ENCODE results near the gene EFNB2. TPM values are rescaled to one million over a fixed set of nuclear protein-coding genes. Genes with fewer than 3 reads are reported as not detected.

The EFNB2 gene
- total RNA-seq, 1 donor from 2014 or later, result 21.6 TPM

DNA sequence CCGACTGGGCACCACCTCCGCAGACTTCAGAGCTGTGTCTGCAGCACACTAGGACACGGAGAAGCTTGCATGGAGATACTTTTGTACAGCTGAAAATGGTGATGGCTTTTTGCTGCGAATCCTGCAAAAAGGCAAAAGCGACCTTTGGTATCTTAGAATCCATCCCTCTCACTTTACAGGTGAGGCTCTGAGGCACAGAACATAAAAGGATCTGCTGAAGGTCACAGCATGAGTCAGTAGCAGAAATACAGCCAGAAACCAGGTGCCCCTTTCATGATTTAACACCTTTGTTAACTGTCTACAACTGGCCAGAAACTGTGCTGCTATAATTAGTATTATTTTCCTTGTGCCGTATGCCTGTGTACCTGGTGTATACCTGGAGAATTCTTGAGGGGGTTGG lies 48.3 kb downstream of the EFNB2 start:
- no peak for DNase-seq (ENCODE audit: low spot score)

DNA sequence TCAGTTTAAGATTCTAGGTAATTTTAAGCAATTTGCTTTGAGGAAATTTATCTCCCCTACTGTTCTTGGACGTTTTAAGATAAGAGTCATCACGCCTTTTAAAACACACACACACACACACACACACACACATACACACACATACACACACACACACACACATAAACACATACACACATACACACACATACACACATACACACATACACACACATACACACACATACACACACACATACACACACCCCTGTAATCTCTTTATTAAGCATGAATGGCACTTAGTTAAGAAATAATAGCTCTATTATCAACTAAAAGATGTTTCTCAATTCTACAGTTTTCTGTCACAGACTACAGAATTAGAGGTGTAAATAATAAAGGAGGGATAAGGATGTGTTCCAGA lies 49.2 kb downstream of the EFNB2 start:
- DNase-seq (ENCODE audit: low spot score), result no peak

DNA sequence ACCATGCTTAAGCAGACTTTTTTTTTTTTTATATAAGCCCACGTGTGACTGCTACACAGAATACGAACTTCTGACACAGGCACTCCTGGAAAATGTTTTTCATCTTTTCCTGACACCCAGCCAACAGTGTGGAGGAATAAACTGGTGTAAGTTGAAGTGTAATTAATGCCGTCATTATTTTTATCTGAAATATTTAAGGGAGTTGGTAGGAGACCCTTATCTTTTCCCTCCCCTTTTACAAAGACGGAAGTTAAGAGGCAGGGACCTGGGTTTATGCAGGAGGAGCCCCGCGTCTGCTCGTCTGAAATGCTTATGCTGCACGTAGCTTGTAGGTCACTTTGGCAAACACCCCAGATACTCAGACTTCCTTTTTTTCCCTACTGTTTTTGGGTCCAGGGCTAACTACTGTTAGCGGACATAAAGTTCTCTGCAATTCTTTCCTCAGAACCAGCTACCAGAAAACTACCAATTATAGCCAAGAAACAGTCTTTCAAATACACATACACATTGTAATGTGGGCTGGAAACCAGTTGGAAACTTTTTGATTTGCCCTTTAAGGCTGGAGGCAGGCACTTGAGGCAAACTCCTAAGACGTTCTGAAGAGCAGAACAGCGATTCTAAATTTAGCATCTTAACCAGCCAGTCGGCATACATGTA lies 50.8 kb downstream of the EFNB2 start:
- no peak for DNase-seq (ENCODE audit: low spot score)

DNA sequence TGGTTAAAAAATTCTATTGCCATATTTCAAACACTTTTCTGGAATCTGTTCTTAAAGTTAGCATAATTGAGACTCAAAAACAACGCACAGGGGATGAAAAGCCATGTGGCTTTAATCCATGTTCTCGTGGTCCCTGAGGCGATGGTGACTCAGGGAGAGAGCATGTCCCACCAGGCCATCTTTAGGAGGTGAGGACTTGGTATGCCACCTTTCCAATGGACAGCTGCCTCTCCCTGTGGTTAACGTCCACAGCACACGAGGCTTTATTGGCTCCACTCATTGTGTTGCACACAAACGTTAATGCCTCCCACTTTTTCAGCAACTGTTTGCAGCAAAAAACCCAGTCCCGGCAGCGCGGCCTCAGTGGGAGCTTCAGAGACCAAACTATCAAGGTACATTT lies 51.4 kb downstream of the EFNB2 start:
- no peak for DNase-seq (ENCODE audit: low spot score)

DNA sequence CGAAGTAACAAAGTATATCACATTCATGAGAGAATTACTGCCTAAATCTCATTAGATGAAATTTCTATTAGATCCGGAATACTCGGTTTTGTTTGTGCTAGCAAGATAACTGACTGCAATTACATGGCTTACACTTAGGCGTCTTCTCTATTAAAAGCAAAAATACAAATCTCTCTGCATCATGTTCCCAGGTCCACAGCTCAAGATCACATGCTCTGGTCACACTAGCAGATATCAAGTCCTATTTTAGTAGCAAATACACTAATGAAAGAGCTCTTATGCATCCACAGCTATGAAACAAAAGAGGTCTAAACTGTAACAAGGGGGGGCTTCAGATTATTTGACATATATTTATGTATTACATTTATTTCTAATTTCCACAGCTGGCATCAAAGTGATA lies 53.5 kb downstream of the EFNB2 start:
- DNase-seq (ENCODE audit: low spot score), result no peak

DNA sequence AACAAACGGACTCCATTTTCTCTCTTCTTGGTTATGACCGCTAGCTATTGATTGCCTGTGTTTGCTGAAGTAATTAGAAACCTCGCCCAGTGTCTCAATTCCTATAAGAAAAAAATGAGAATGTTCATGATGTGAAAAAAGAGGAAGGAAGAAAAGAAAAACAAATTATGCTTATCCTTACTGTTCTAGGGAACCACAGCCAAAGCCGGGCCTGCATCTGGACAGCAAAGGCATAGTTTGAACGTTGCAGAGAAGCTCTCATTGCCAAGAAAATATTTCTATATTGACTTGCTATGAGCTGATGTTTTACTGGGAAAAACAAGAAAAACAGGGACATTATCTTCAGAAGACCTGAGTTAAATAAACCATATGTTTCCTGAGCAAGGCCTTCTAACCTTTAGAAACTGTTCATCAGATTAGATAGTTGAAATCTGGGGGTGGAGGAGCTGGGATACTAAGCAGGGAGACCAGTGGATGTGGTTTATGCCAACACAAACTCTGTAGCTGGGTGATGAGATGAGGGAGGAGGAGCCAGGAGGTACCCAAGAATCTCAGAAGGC lies 55.0 kb downstream of the EFNB2 start:
- no peak for DNase-seq (ENCODE audit: low spot score)

DNA sequence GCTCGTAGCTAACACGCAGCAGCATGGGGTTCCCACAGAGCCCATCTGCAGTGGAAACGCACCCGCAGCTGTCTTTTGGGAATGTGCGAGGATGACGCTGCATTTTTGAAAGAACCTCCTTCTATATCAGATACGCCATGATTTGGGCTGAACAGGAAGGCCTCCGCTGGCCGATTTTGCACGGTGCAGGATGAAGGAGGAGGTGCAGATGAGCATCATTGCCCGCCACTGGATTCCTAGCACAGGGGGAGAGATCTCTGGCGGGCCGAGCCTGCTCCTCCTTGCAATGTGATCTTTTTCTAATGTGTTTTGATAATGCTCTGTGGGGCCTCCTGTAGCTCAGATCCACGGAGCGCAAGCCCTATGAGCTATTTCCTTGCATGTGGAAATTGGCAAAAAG lies 55.5 kb downstream of the EFNB2 start:
- DNase-seq (ENCODE audit: low spot score), result no peak

DNA sequence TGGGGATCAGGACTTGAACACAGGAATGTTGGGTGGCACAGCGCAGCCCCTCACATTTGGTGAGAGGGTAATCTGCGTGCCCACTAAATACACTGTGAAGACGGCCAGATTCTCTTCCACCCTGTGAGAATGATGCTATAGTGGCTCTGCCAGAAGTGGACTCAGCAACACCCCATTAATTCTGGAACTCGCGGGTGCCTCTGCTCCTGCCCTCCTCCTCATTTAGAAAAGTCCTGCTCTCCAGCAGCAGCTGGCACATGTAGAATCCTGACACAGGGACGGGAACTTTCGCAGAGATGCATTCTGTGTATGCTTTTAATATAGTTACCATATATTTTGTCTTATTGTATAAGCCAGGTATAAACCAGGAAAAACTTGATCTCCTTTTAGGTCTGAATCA lies 57.3 kb downstream of the EFNB2 start:
- no peak for DNase-seq (ENCODE audit: low spot score)

DNA sequence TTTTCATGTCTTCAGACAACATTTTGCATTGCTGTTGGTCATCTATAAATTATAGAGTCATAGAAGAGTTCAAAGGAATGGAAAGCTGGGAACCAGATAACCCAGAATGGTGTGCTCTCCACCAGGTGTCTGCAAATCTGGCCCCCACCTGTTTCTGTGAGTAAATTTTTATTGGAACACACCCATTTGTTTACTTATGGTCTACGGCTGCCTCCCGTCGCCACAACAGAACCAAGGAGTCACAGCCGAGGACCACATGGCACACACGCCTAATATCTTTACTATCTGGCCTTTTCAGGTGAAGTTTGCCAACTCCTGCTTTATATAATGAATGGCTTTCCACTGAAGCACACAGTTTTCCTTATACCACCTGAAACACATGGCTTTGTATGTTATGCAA lies 58.2 kb downstream of the EFNB2 start:
- no peak for DNase-seq (ENCODE audit: low spot score)

DNA sequence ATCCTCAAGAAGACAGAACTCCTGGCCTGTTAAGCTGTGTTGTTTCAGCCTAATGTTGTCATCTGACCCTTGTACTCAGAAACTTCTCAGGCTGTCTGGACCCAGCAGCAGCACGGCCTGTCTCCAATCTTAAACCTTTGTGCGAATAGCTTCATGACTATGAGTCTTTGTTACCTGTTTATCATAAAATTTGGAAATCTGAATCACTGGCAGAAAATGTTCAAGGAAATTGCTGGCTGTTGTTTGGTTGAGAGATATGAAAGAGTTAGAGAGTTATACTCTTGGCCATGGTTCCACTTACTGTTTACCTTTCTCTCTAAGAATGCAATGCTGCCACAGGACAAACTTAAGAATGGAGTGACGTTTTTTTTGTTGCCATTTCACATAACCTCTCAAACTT lies 59.6 kb downstream of the EFNB2 start:
- no peak for DNase-seq (ENCODE audit: low spot score)

DNA sequence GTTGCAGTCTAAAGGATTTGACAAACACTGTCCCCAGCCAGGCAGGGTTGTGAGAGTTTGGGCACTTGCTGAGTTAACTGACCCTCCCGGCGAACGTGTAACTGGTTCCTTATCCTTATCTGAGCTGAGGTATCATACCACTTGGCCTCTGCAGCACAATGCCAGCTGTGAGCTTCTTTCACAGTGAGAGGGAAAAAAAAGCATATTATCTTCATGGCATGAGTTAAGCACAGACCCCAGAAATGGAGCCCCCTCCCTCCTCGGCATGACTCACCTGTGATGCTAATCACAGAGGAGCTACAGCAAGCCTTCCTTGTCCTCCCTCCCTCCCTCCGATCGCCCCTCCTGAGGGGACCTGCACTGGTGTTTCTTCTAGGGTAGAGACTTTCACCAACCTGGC lies 60.5 kb downstream of the EFNB2 start:
- no peak for DNase-seq (ENCODE audit: low spot score)

DNA sequence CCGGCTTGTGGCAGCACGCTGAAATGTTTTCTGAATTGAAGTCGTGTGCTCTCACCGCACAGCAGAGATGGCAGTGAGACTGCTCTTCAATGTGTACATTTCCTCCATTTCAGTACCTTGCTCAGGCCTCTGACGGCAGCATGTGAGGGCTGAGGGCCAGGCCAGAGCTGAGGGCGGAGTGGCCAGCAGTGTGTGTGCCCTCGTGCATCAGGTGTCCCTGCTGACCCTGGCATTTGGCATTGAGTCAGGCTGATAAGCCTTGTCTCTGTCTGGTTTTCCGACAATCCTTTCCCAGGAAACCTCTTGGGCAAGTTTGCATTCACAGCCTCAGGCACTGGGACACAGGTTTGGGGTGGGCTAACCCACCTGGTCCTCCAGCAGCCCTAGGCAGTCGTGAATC lies 62.3 kb downstream of the EFNB2 start:
- DNase-seq (ENCODE audit: low spot score), result no peak

DNA sequence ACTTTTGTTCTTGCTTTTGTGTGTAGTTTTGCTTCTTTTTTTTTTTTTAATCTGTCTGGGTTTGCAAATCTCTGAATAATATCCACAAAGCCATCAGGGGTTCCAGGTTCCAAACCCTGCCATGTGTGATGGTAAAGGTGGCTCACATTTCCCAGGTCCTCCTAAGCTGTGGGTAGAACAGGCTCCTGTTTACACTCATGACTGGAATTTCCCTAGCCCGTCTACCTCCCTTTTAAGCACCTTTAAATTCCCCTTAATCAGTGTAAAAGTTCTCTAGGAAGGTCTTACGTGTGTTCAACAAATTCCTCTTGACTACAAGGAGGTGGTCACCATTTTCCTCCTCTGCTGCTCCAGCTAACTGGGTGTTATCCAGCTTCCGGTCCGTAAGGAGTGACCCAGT lies 62.8 kb downstream of the EFNB2 start:
- DNase-seq (ENCODE audit: low spot score), result no peak

DNA sequence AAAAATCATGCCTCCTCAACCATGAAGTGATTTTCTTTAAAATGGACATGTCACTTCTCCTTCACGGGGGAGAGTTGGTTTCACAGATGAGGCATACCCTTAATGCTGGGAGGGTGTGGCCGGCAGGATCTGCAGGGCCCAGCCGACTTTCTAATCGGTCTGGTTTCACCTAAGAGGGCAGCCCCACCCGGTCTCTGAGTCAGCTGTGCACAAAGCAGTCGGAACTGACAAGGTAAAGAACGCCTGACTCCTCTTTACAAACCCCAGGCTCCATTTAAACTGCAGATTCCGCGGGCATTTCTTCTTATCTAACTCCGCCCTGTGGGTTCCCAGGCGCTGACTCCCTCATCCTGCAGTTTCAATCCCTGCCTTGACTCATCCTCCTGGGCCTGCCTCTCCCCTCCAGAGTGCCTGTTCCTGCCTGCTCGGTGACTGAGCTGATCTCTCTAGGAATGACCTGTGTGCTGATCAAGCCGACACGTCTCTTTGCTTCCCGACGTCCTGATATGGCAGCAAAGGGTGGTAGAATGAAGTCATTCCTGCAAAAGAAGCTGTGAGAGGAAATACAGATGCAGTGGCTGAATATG lies 63.4 kb downstream of the EFNB2 start:
- no peak for DNase-seq (ENCODE audit: low spot score)

DNA sequence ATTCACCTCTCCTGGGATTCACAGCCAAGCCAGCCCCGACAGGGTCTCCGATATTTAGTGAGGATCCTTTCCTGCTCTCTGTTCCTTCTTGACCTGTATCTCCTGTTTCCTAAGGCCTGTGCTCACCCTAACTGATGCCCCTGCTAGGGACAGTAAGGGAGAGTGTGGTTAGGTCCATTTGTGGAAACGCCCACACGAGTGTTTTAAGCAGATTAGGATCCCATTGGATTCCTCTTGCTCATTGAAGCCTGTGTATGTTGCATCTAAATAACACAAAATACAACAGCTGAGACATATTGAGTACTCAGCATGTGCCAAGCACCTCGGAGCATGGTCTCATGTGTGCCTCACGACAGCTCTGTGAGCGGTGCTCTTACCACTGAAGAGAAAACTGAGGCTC lies 64.9 kb downstream of the EFNB2 start:
- no peak for DNase-seq (ENCODE audit: low spot score)

DNA sequence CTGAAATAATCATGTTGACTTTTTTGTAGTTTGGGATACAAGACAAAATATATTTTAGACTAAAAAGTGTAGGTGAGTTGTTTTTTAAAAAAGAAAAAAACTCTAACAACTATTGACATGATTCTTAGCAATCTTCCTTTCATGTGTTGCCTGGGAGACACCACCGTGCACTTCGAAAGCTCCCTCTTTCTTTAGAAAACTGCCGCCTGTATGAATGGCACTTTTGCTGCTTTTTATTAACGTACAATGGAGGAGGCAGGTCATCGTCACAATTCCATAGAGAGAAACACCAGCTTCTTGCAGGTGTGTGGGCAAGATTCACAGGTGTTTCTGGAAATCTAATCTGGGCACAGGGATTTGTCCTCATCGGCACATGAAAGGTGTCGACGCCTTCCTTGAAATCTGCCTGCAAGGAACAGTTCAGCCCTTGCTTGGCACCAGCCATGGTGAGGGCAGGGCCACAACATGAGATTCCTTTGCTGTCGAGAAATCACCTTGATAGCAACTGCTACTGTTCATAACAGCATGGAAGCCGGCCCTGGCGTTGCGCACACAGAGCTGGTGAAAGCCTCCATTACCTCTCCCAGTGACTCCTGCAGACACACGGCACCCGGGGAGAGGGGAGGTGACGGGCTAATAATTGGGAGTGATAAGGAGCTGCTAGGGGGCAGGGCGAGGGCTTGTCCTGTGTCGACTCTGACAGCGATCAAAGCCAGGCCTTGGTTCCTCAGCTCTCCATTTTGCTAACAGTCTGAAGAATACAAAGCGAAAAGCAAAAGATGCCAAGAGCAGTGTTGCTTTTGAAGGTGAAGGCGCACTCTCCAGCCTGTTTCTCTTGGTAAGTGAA lies 66.5 kb downstream of the EFNB2 start:
- DNase-seq (ENCODE audit: low spot score), result no peak

DNA sequence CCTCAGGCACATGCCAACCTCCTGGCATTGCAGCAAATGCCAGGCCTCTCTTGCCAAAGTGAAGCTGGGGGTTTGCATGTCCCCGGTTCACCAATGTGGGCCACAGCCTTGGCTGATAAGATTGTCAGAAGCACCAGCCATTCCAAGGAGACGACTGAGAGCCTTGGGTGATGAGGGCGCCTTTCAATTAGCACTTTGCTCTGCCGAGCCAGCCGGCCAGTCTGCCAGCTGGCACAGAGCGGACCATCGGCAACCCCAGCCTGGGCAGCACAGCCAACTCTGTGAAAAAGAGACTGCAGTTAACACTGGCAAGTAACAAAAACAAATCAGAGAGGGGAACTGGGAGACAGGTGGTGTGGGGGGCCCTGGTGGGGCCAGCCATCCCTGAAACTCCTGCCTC lies 67.3 kb downstream of the EFNB2 start:
- no peak for DNase-seq (ENCODE audit: low spot score)

DNA sequence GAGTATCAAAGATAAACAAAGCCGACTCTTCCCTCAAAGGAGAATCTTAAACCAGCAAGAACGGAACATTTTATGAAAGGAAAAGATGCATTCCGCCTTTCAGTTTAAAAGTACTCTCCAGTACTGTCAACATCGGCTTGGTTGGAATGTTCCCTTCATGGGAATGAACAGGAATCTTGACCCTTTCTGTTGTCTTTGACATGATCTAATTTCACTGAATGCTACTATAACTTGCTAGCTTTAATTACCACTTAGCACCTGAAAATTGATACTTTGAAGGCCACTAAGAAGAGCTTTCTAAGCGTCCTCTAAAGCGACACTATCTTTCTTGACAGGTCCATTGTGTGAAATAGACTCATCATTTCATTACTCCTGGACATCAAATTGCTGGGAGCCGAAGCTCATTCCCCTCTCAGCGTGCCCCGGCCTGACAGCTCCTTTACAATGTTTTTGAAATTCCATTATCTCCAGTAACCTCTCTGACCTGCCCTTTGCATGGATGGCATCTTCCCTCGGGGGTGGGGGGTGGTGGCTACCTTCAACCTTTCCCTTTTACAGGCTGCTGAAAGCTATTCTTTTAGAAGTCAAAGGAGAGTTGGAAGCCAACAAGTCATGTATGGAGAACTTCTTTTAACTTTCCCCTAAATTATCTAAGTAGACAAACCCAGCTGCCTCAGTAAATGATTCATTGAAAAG lies 67.9 kb downstream of the EFNB2 start:
- DNase-seq (ENCODE audit: low spot score), result no peak

DNA sequence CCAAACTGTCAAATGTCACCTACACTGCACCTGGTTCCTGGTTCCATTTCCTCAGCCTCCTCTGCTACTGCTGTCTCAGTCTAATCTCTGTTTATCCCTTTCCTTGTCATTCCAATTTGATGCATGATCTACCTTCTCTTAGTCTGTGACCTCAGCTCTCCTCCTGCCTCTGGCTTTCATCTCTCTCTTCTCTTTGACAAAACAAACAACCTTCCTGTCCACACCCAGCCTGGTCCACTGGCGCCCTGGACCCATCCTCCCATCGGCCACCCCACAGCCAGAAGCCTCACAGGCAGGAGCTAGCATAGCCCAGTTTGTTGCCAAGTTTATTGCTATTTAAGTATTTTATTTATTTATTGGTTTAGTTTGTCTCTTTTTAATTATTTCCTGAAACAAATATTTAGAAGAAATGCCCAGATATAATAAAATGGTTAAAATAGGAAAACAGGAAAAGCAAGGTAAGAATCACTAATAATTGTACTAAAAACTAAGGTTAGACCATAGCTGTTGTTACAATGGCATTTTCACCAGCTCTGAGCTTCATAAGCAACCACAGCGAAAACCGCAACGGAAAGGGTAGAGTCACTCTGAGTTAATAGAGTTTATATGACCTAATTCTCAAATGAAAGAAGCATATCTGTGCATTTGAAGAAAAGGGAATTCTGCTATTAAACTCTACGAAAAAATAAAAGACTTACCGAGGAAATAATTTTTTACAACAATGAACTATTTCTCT lies 68.6 kb downstream of the EFNB2 start:
- no peak for DNase-seq (ENCODE audit: low spot score)

DNA sequence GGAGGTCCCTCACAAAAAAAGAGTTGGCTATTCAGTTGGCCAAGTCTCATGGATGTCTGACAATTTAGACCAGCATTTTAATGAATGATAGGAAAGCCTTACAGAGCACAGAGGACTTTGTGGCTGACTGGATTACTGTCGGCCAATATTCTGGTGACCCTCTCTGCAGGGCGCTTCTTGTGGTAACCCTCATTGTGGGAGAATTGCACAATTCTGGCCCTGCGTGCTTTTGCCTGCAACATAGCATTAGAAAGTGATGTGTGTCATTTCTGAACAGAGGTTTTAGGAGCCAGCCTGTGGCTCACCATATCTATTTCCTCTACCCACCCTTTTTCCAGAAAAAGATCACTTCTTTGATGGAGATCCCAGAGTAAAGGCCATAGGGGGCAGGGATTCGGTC lies 71.4 kb downstream of the EFNB2 start:
- DNase-seq (ENCODE audit: low spot score), result no peak

DNA sequence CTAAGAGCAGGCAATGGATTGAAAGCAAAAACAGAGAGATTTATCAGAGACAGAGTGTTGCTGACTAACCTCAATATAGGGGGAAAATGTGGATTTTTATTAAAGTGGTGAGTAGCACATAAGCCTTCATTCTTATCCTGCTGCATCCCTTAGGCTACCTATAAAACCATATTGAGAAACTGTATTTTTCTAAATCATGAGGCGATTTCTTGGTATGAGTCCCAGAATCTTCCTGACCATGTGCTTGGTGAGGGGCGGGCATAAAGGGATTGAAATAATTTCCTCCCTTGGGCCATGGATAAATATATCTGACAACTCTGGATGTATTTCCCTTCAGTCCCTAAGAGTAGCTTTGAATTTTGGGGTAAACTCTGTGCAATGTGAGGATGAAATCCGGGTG lies 72.8 kb downstream of the EFNB2 start:
- no peak for DNase-seq (ENCODE audit: low spot score)
